T-helper 9 cell (primary cell): ENCODE data around the gene RAB1B.
"Not testable (repeated sequence)": the region's sequence is repeated elsewhere in the genome, so short reads cannot be mapped to it uniquely, and the experiment has no call there.

Source experiments
- DNase-seq: peaks from one replicate; pipeline ENCODE4 v3.0.0-alpha.2; 2020

The RAB1B gene

DNA sequence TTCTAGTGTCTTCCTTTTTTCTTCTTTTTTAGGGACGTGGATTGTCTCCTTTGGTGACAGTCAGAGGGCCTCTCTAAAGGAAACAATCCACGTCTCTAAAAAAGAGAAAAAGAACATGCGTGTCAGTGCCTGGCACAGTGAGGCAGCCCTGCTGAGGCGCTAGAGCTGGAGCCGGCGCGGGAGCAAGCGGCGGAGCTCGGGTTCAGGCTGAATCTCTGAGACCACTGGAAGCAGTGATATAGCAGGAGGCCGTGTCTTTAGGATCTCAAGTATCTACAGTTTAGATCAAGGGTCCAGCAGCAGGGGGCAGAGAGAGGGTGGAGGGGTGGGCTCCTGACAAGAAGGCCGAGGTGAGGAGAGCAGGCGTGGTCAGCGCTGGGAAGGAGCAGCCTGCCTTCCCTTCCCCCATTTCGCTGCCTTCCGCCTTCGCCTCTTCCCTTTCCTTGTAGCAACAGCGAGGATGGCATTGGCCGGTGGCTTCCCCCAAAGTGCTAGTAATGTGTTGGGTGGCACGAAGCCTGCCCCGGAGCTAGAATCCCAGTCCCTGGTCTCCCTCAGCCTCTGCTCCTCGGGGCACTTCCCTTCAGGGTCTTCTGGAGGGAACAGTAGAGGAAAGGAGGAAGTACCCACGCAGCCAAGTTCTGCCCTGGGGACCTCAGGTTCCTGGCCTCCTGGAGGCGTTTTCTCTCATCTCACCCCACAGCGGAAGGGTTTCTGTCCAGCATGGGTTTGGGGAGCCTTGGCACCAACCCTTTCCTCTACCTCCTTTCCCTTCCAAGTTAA, 28.2 kb upstream of the RAB1B start:
- no peak for DNase-seq

DNA sequence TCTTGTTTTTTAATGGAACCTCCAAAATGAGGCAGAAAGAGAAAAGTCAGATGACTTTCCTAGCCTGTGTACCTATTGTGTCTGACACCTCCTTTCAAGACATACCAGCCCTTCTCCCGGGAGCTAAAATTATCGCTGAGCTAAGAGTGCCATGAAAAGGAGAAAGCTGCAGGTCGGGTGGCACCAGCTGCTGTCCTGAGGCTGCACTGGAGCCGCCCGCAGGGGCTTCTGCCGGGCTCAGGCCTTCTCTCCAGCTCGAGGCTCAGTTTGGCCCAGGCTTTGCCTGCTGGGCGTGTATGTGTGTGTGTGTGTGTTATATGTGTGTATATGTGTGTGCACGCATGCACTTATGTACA, 27.7 kb upstream of the RAB1B start:
- no peak for DNase-seq

DNA sequence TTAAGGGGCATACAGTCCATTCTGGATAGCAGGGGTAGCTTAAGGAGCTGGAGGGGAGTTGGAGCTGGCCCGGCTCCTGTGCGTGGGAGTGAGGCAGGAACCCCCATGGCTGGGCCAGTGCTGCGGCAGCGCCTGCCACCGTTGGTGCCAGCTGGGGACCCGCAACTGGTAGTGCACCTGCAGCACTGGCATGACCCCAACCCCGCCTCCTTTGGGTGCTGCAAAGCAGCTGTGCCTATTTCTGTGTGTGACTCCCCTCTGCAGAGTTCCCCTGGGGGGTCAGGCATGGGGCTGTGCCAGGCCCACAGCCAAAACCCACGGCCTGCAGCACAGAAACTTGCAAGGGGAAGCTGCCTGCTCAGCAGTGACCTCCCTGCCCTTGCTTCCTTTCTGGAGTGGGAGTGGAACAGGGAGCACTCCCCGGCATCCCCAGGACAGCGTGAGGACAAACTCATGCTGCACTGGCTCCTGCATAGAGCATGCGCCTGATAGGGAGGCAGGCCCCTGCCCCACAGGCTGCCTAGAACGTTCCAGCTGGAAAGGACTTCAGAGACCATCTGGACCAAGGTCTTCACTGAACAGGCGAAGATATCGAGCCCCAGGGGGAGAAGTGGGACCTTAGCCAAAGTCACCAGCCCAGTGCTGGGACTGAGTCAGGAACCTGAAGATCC, 26.2 kb upstream of the RAB1B start:
- DNase-seq = no peak

DNA sequence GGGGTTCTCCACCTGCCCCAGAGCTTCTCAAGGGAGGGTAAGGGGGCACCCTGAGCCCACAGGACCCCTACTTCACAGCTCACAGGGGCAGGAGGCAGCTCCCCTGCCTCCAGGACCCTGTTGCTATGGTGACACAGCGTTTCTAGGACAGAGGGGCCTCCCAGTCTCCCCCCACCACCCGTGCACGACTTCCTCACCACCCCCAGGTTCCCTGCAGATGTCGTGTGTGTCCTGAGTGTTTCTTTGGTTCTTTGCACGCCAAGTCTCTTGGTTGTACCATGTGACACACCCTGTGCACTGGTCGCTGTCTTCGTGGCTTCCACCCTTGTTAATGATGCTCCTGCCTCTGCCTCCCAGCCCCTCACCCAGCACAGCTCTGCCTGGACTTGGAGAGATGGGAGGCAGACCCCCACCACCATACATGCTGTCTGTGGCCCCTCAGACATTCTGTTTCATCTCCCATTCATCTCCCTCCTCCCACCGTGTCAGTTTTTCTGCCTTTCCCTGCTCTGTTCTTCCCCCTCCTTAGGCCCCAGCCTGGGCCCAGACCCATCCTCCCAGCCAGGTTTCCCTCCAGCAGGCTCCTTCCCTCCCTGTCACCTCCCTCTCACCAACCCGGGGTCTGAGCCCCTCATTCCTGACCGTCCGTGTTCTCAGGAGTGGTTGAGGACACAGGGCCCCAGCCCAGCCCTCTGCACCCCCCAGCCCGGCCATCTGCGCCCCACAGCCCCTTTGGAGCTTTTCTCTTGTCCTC, 24.5 kb upstream of the RAB1B start:
- DNase-seq = no peak

DNA sequence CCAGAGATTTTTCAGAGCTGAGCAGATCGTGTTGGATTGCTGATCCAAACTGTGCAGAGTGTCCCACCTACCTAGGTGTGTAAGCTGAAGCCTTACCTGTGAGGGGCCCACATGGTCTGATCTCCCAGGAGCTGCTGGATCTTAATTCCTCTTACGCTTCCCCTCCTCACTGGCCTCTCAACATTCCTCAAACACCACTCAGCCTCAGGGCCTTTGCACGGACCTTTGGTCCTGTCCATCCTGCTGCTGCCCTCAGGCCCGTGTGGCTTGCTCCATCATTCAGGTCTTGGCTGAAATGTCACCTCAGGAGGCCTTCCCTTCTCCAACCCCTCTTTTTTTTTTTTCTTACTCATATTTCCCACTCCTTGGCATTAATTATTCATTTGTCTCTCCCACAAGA, 21.1 kb upstream of the RAB1B start:
- no peak for DNase-seq

DNA sequence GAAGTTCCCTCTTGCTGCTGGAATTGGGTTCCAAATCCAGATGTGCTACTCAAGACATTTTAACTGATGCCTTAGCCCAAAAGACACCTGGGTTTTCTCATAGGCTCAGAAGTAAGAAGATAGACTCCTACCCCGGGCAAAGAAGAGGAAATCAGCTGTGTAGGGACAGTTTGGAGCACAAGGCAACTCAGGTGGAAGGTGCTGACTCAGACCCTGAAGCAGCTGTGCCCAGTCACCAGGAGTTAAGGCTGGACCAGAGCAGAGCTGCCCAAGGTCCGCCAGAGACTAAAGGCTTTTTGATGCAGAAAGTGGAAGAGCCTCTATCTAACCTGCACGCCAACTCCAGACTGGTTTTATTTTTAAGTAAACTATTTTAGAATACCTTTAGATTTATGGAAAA, 20.6 kb upstream of the RAB1B start:
- no peak for DNase-seq

DNA sequence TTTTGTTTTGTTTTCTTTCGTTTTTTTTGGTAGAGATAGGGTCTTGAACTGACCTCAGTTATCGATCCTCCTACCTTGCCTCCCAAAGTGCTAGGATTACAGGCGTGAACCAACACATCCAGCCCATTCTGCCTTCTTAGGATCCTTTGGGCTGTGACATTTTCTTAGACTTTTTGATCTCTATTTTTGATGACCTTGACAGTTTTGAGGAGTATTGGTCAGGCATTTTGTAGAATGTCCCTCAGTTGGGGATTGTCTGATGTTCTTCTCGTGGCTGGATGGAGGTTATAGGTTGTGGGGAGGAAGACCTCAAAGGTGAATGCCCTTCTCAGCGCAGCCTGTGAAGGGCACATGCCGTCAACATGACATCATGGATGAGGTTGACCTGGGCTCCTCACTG, 19.5 kb upstream of the RAB1B start:
- no peak for DNase-seq

DNA sequence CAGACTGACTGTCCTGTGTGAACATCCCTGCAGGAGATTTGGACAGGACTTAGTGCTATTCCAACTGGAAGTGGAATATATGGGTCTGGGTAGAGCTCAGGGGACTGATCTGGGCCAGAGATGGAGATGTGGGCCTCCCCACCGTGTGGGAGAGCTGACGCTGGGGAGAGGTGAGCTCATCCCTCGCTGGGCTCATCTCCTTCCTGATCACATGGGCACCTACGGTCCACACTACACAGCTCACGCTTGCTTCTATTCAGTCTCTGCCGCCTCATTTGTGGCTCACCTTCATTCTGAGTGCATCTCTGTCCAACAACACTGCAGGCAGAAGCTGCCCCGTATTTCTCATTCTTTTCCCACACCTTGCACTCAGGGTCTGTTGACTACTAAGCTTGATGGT, 16.6 kb upstream of the RAB1B start:
- DNase-seq = no peak

DNA sequence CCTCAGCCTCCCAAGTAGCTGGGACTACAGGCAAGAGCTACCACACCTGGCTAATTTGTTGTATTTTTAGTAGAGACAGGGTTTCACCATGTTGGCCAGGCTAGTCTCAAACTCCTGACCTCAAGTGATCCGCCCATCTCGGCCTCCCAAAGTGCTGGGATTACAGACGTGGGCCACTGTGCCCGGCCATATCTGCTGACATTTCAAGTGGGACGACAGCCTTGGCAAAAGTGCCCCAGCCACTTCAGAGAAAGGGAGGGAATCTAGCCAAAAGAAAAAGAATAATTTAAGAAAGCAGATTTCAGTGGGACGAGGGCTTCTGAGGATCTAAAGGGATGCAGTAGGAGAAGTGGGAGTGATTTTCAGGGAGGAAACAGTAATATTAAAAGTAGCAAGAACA, 15.4 kb upstream of the RAB1B start:
- DNase-seq = not testable (repeated sequence)

DNA sequence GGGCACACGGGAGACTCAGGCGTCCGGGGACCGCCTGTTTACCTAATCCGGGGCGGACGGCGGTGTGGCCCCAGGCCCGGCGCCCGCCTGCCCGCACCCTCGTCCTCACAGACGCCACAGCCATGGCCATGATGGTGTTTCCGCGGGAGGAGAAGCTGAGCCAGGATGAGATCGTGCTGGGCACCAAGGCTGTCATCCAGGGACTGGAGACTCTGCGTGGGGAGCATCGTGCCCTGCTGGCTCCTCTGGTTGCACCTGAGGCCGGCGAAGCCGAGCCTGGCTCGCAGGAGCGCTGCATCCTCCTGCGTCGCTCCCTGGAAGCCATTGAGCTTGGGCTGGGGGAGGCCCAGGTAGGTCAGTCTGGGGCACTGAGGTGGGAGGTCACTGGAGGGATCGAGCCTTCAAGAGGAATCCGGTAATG, 10.0 kb upstream of the RAB1B start:
- no peak for DNase-seq

DNA sequence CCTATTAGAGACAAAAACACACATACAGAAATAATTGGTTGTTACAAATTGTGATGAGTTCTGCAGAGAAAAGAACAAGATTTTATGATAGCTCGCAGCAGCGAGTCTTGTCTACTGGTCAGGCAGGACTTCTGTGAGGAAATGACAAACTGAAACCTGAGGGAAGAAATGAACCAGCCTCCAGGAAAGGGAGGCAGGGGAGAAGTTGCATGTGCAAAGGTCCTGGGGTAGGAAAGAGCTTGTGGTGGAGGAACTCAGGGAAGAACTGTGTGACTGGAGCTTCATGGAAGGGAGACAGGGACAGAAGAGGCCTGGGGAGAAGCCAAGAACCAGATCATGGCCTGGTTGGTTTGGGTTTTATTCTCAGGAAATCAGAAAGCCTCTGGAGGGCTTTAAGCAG, 9.2 kb upstream of the RAB1B start:
- DNase-seq = no peak

DNA sequence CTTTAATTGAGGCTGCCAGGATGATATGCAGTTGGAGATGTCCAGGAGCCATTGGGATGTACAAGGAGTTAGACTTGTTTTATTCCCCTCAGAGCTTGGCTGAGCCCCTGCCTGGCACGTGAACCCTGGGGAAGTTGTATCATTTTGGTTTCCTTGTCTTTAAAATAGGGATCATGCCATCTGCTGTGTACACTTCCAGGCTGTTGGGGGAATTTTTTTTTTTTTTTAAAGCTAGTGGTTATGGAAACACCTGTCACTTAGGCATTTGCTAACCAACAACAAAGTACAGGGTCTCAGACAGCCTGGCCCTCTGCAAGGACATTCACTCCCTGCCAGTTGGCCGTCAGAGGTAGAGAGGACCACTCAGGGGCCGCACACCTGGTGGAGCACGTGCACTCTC, 8.5 kb upstream of the RAB1B start:
- DNase-seq = no peak

DNA sequence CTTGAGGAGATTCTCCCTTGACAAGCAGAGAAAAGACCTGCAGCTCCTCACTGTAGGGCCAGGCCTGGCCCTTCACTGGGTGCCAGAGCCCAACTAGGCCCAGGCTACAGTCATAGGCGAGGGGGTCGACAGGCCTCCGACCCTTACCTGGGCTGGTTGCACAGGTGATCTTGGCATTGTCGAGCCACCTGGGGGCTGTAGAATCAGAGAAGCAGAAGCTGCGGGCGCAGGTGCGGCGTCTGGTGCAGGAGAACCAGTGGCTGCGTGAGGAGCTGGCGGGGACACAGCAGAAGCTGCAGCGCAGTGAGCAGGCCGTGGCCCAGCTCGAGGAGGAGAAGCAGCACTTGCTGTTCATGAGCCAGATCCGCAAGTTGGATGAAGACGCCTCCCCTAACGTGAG, 6.9 kb upstream of the RAB1B start:
- DNase-seq = no peak

DNA sequence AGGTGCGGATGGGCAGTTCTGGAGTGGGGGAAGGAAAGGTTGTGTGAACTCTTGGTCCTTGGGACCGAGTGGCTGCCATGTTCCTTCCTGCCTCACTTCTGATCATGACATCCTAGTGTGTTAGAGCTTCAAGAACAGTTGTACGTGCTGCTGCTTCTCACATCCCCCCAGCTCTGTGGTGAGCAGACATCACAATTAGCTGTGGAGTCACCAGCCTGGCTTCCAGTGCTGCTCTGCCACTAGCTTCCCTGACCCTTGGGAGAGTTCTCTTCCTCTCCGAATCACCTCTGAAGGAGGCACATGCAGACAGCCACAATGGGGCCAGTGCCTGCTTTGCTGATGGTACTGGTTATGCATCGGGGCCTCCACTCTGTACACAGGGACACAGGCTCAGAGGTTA, 6.2 kb upstream of the RAB1B start:
- DNase-seq = no peak

DNA sequence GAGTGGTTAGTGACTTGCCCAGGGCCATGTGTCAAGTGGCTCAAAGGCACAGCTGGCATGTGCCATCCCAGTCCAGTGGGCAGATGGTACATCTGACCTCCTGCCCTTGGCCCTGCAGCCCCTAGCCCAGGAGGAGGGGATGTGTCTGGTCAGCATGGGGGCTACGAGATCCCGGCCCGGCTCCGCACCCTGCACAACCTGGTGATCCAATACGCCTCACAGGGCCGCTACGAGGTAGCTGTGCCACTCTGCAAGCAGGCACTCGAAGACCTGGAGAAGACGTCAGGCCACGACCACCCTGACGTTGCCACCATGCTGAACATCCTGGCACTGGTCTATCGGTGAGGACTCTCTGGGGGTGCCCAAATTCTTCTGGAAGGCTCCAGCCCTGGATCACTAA, 5.7 kb upstream of the RAB1B start:
- no peak for DNase-seq

DNA sequence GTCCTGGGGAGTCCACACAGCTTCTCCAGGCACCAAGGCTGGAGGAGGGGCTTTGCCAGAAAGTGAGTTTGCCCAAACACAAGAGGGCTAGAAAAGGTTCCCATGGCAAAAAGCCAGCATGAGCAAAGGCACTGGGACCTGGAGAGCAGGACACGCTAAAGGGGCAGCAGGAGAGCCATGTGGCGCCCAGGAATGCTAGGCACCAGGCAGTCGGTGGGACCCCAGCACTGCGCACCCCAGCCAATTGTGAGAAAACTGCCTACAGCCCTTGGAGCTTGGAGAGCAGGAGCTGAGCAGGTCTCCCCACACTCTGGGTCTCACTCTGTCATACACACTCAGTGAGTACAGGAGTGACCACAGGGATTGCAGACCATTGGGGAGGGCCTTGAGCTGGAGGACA, 5.2 kb upstream of the RAB1B start:
- no peak for DNase-seq

DNA sequence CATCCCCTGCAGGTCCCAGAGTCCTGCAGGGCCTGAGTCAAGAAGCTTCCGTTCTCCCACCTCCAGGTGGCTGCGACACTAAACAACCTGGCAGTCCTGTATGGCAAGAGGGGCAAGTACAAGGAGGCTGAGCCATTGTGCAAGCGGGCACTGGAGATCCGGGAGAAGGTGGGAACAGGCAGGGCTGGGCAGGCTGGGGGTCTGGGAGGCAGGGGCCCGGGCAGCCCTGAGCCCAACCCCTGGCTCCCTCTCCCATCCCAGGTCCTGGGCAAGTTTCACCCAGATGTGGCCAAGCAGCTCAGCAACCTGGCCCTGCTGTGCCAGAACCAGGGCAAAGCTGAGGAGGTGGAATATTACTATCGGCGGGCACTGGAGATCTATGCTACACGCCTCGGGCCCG, 4.7 kb upstream of the RAB1B start:
- no peak for DNase-seq

DNA sequence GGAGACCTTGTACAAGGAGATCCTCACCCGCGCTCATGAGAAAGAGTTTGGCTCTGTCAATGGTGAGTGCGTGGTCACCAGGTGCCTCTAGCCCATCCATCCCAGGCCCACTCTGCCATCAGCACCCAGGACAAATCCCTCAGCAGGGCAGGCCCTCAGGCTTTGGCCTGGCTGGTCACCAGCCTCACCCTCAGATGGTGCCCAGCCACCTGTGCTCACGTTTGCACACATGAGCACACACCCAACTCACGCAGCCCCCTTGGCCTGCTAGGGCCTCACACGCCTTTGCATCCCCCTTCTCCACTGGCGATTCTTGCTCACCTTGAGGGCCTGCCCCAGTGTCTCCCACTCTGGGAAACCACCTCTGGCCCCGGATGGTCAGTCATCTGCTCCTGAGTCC, 4.1 kb upstream of the RAB1B start:
- no peak for DNase-seq

DNA sequence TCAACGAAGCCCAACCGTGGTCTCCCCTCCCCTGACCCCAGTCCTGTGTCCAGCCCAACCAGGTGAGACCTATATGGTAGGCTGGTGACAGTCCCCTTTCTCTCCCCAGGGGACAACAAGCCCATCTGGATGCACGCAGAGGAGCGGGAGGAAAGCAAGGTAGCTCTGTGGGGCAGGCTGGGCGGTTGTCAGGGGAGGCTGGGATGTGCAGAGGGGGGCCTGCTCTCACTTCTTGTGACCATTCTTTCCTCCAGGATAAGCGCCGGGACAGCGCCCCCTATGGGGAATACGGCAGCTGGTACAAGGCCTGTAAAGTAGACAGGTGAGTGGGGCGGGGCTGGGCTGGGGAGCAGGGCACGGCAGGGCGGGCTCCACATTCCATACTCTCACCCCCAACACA, 3.5 kb upstream of the RAB1B start:
- peak; percentile 32 for DNase-seq

DNA sequence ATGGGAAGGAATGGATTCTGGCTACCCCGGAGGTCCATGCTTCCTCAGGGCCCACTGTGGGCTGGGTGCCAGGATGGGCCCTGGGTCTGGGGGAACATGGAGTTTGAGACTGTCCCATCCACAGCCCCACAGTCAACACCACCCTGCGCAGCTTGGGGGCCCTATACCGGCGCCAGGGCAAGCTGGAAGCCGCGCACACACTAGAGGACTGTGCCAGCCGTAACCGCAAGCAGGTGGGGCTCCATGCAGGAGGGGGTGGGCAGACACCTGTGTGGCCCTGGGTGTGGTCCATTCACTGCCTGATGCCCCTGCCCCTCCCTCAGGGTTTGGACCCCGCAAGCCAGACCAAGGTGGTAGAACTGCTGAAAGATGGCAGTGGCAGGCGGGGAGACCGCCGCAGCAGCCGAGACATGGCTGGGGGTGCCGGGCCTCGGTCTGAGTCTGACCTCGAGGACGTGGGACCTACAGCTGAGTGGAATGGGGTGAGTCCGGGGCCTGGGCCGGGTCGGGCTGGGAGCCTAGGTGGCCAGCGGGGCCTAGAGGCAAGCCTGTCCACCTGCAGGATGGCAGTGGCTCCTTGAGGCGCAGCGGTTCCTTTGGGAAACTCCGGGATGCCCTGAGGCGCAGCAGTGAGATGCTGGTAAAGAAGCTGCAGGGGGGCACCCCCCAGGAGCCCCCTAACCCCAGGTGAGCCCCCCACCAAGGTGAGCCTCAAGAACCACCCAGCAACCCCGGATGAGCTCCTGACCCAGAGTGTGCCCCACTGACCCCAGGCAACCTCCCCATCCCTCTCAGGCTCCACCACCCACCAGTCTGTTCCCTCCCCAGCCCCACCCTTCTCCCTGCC, 2.7 kb upstream of the RAB1B start:
- no peak for DNase-seq

DNA sequence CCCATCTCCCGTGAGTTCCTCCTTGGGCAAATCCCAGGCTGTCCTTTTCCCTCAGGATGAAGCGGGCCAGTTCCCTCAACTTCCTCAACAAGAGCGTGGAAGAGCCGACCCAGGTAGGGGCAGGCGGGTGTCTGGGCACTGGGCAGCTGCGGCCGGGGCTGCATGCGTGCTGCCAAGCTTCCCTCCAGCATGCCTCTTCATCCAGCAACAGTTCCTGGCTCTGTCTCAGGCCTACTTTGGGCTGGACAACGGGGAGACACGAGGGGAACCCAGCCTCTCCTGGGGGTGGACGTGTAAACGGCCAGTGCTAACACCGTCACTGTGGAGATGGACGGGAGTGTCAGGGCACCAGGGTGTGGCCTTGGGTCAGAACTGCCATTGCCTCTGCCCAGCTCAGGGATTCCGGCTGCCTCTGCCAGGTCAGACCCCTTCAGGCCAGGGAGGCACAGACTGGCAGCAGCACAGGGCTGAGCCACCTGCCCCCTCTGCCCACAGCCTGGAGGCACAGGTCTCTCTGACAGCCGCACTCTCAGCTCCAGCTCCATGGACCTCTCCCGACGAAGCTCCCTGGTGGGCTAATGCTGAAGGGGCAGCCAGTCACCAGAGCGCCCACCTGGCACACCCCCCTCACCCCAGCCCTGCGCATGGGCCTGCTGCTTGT, 1.9 kb upstream of the RAB1B start:
- DNase-seq = no peak

DNA sequence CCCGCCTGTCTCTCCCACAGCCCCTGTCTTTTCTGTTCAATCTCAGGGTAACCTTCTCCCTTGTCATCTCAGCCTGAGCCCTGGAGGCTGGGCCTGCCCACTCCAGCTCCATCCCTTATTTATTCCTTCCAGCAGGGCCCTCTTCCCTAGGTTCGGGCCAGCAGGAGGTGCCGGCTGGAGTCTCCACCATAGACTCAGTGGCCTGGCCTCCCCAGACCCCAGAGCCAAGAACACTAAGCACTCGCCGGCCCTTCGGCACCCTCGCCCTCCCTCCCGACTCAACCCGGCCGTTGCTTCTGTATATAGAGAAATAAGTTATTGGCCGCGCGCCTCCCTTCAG, 1.4 kb upstream of the RAB1B start:
- no peak for DNase-seq
